ENCODE data around the gene ERG28.

GRCh38 chr14:75702616-75703261 lies 42.1 kb upstream of the ERG28 start:
- no peak for TF ChIP-seq CTCF (IDR thresholded peaks at IDR 0.05)
- no peak for TF ChIP-seq POLR2A (IDR thresholded peaks at IDR 0.05)
